ENCODE measurements around the gene CACNA1I. TPM values are rescaled to one million over a fixed set of nuclear protein-coding genes. Genes with fewer than 3 reads are reported as not detected.

CACNA1I gene
- total and polyA plus RNA-seq, 2 experiments from 2014 or later, result 0.42 to 2.4 TPM

DNA sequence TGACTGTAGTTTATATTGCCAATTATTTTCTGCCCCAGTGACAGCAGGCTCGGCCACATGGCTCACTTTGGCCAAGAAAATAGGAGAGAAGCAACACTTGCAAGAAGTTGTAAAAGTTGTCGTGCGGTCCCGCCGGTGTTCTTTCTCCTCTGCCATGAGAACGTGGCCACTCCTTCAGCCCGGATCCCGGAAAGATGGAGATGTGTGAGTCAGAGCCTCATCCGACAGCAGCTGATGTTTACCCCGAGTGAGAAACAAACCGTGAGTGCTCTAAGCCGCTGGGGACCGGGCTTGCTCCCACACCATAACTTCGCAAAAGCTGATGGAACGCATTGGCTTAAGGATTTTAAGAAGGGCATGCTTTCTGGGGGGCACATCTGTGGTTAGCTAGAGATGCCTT is 157.0 kb downstream of the CACNA1I start:
- no peak overlapping the region for H3K4me2 ChIP-seq
- DNase-seq (ENCODE audit: low spot score), result no peak

More for the DNA sequence above, 157.0 kb downstream of the CACNA1I start:
- Histone ChIP-seq H3K4me3 (no peak overlapping the region), H3K4me1 (ENCODE audit: insufficient read depth) (no peaks in the 10 kb centered on the region; the same call in 1 of the 2 replicates), H3K36me3 (ENCODE audit: insufficient read depth) (no peaks in the 10 kb centered on the region), H3K9me2 (ENCODE audit: insufficient read depth) (no peaks in the 10 kb centered on the region), H2AFZ (no peak overlapping the region), H3K27me3 (ENCODE audit: insufficient read depth) (no peaks in the 10 kb centered on the region), H4K20me1 (replicated peaks; ENCODE audit: insufficient read depth) (no peaks in the 10 kb centered on the region), H3K27ac (ENCODE audit: low read depth) (no peak overlapping the region), H3F3A (replicated peaks; ENCODE audit: low read depth) (no peaks in the 10 kb centered on the region), H3K79me2 (replicated peaks; ENCODE audit: insufficient read depth) (no peaks in the 10 kb centered on the region)
- no peak for ATAC-seq
- peaks cover 9% of the 10 kb centered on the region for H3K4me1 Mint-ChIP-seq
- H3K9me3 Mint-ChIP-seq, result no peaks in the 10 kb centered on the region
- peaks cover 5% of the 10 kb centered on the region for H3K27me3 Mint-ChIP-seq (ENCODE audit: insufficient read depth, low read depth, poor library complexity)
- H3K27ac Mint-ChIP-seq, result no peak overlapping the region
- TF ChIP-seq, protein P1, sequence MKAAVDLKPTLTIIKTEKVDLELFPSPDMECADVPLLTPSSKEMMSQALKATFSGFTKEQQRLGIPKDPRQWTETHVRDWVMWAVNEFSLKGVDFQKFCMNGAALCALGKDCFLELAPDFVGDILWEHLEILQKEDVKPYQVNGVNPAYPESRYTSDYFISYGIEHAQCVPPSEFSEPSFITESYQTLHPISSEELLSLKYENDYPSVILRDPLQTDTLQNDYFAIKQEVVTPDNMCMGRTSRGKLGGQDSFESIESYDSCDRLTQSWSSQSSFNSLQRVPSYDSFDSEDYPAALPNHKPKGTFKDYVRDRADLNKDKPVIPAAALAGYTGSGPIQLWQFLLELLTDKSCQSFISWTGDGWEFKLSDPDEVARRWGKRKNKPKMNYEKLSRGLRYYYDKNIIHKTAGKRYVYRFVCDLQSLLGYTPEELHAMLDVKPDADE (IDR thresholded peaks at IDR 0.05), result no peak
- TF ChIP-seq ZNF331 (CRISPR knock-in tag; IDR thresholded peaks at IDR 0.05; ENCODE audit: low read depth) (no peak), STAT1 (IDR thresholded peaks at IDR 0.05; ENCODE audit: unreplicated experiment) (no peak), NANOG (IDR thresholded peaks at IDR 0.05; ENCODE audit: borderline replicate concordance) (no peak), ZNF114 (CRISPR knock-in tag; IDR thresholded peaks at IDR 0.05) (no peak), EZH2phosphoT487 (IDR thresholded peaks at IDR 0.05; ENCODE audit: unreplicated experiment) (no peak), POLR2AphosphoS5 (IDR thresholded peaks at IDR 0.05; ENCODE audit: low read depth) (no peak), CREB1 (CRISPR knock-in tag; IDR thresholded peaks at IDR 0.05; ENCODE audit: low read depth) (no peak), JUNB (IDR thresholded peaks at IDR 0.05; ENCODE audit: unreplicated experiment) (no peak), EZH2 (IDR thresholded peaks at IDR 0.05; ENCODE audit: low read depth, unreplicated experiment) (no peak)
- TF ChIP-seq, protein P2, sequence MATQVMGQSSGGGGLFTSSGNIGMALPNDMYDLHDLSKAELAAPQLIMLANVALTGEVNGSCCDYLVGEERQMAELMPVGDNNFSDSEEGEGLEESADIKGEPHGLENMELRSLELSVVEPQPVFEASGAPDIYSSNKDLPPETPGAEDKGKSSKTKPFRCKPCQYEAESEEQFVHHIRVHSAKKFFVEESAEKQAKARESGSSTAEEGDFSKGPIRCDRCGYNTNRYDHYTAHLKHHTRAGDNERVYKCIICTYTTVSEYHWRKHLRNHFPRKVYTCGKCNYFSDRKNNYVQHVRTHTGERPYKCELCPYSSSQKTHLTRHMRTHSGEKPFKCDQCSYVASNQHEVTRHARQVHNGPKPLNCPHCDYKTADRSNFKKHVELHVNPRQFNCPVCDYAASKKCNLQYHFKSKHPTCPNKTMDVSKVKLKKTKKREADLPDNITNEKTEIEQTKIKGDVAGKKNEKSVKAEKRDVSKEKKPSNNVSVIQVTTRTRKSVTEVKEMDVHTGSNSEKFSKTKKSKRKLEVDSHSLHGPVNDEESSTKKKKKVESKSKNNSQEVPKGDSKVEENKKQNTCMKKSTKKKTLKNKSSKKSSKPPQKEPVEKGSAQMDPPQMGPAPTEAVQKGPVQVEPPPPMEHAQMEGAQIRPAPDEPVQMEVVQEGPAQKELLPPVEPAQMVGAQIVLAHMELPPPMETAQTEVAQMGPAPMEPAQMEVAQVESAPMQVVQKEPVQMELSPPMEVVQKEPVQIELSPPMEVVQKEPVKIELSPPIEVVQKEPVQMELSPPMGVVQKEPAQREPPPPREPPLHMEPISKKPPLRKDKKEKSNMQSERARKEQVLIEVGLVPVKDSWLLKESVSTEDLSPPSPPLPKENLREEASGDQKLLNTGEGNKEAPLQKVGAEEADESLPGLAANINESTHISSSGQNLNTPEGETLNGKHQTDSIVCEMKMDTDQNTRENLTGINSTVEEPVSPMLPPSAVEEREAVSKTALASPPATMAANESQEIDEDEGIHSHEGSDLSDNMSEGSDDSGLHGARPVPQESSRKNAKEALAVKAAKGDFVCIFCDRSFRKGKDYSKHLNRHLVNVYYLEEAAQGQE (IDR thresholded peaks at IDR 0.05; ENCODE audit: unreplicated experiment), result no peak
- TF ChIP-seq, protein P3, sequence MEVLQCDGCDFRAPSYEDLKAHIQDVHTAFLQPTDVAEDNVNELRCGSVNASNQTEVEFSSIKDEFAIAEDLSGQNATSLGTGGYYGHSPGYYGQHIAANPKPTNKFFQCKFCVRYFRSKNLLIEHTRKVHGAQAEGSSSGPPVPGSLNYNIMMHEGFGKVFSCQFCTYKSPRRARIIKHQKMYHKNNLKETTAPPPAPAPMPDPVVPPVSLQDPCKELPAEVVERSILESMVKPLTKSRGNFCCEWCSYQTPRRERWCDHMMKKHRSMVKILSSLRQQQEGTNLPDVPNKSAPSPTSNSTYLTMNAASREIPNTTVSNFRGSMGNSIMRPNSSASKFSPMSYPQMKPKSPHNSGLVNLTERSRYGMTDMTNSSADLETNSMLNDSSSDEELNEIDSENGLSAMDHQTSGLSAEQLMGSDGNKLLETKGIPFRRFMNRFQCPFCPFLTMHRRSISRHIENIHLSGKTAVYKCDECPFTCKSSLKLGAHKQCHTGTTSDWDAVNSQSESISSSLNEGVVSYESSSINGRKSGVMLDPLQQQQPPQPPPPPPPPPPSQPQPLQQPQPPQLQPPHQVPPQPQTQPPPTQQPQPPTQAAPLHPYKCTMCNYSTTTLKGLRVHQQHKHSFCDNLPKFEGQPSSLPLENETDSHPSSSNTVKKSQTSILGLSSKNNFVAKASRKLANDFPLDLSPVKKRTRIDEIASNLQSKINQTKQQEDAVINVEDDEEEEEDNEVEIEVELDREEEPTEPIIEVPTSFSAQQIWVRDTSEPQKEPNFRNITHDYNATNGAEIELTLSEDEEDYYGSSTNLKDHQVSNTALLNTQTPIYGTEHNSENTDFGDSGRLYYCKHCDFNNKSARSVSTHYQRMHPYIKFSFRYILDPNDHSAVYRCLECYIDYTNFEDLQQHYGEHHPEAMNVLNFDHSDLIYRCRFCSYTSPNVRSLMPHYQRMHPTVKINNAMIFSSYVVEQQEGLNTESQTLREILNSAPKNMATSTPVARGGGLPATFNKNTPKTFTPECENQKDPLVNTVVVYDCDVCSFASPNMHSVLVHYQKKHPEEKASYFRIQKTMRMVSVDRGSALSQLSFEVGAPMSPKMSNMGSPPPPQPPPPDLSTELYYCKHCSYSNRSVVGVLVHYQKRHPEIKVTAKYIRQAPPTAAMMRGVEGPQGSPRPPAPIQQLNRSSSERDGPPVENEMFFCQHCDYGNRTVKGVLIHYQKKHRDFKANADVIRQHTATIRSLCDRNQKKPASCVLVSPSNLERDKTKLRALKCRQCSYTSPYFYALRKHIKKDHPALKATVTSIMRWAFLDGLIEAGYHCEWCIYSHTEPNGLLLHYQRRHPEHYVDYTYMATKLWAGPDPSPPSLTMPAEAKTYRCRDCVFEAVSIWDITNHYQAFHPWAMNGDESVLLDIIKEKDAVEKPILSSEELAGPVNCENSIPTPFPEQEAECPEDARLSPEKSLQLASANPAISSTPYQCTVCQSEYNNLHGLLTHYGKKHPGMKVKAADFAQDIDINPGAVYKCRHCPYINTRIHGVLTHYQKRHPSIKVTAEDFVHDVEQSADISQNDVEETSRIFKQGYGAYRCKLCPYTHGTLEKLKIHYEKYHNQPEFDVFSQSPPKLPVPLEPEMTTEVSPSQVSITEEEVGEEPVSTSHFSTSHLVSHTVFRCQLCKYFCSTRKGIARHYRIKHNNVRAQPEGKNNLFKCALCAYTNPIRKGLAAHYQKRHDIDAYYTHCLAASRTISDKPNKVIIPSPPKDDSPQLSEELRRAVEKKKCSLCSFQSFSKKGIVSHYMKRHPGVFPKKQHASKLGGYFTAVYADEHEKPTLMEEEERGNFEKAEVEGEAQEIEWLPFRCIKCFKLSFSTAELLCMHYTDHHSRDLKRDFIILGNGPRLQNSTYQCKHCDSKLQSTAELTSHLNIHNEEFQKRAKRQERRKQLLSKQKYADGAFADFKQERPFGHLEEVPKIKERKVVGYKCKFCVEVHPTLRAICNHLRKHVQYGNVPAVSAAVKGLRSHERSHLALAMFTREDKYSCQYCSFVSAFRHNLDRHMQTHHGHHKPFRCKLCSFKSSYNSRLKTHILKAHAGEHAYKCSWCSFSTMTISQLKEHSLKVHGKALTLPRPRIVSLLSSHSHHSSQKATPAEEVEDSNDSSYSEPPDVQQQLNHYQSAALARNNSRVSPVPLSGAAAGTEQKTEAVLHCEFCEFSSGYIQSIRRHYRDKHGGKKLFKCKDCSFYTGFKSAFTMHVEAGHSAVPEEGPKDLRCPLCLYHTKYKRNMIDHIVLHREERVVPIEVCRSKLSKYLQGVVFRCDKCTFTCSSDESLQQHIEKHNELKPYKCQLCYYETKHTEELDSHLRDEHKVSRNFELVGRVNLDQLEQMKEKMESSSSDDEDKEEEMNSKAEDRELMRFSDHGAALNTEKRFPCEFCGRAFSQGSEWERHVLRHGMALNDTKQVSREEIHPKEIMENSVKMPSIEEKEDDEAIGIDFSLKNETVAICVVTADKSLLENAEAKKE (CRISPR knock-in tag; IDR thresholded peaks at IDR 0.05), result no peak
- TF ChIP-seq, protein P4, sequence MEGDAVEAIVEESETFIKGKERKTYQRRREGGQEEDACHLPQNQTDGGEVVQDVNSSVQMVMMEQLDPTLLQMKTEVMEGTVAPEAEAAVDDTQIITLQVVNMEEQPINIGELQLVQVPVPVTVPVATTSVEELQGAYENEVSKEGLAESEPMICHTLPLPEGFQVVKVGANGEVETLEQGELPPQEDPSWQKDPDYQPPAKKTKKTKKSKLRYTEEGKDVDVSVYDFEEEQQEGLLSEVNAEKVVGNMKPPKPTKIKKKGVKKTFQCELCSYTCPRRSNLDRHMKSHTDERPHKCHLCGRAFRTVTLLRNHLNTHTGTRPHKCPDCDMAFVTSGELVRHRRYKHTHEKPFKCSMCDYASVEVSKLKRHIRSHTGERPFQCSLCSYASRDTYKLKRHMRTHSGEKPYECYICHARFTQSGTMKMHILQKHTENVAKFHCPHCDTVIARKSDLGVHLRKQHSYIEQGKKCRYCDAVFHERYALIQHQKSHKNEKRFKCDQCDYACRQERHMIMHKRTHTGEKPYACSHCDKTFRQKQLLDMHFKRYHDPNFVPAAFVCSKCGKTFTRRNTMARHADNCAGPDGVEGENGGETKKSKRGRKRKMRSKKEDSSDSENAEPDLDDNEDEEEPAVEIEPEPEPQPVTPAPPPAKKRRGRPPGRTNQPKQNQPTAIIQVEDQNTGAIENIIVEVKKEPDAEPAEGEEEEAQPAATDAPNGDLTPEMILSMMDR (conservative IDR thresholded peaks at IDR 0.05; ENCODE audit: low read depth in 2 of 2), result no peak
- H3K36me3 Mint-ChIP-seq (ENCODE audit: low read depth), result no peaks in the 10 kb centered on the region
- no peak overlapping the region for H3K4me3 Mint-ChIP-seq

Measured in GM23338 (cell line).